Measurements from ENCODE around the gene GUCY2D. TPM values are rescaled to one million over a fixed set of nuclear protein-coding genes. Genes with fewer than 3 reads are reported as not detected.

GUCY2D gene
- total RNA-seq, 1 experiment from 2014 or later: 1.7 TPM

DNA sequence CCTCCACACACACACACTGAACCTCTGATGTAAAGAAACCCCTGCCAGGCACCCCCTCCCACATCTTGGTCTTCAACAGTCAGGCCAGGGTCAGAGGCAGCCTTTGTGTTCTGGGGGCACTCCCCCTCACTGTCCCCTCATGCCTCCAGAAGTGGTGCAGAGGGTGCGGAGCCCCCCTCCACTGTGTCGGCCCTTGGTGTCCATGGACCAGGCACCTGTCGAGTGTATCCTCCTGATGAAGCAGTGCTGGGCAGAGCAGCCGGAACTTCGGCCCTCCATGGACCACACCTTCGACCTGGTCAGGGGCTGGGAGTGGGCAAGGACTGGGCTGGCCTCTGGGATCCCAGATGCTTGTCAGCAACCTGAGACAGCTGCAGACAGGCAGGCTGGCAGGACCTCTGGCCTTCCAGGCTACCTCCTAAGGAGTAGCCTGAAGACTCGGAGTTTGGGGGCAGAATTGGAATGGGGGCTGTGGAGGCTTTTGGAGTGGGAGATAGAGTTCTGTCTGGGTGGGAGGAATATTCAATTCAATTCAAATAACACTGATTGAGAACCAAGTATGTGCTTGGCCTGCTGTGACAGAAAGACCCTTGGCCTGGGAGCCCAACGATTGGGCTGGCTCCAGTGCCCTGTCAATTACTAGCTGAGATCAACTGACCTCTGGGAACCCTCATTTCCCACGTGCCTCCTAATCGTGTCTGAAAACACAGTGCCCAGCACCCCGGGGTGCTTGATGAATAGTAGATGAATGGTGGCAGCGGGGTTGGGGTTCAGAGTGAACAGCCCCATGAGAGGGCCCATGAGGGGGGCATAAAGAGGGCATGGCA lies 11.5 kb downstream of the GUCY2D start:
- Histone ChIP-seq H3K4me1 (peaks cover 9% of the 10 kb centered on the region), H3K27me3 (replicated peaks; ENCODE audit: control insufficient read depth, insufficient read depth, low read length) (no peaks in the 10 kb centered on the region), H3K4me3 (ENCODE audit: low read depth, low read length) (no peak overlapping the region), H3K36me3 (ENCODE audit: control insufficient read depth, insufficient read depth, low read length) (no peaks in the 10 kb centered on the region), H3K9me3 (no peaks in the 10 kb centered on the region)
- CTCF ChIA-PET: no interaction called here
- DNase-seq: no peak
- H3K27ac Mint-ChIP-seq (ENCODE audit: unreplicated experiment): no peak overlapping the region
- no peaks in the 10 kb centered on the region for H3K36me3 Mint-ChIP-seq (ENCODE audit: insufficient read depth, unreplicated experiment)
- TF ChIP-seq, protein P1, sequence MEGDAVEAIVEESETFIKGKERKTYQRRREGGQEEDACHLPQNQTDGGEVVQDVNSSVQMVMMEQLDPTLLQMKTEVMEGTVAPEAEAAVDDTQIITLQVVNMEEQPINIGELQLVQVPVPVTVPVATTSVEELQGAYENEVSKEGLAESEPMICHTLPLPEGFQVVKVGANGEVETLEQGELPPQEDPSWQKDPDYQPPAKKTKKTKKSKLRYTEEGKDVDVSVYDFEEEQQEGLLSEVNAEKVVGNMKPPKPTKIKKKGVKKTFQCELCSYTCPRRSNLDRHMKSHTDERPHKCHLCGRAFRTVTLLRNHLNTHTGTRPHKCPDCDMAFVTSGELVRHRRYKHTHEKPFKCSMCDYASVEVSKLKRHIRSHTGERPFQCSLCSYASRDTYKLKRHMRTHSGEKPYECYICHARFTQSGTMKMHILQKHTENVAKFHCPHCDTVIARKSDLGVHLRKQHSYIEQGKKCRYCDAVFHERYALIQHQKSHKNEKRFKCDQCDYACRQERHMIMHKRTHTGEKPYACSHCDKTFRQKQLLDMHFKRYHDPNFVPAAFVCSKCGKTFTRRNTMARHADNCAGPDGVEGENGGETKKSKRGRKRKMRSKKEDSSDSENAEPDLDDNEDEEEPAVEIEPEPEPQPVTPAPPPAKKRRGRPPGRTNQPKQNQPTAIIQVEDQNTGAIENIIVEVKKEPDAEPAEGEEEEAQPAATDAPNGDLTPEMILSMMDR (IDR thresholded peaks at IDR 0.05; ENCODE audit: insufficient read depth in 1 of 2, low read depth in 1 of 2, low read length in 1 of 2, severe bottlenecking in 1 of 2, unreplicated experiment in 1 of 2): no peak
- intact Hi-C loops (cut with micrococcal nuclease; ENCODE audit: unreplicated experiment): no loop called here
- H3K4me3 Mint-ChIP-seq (ENCODE audit: unreplicated experiment): no peak overlapping the region
- H3K4me1 Mint-ChIP-seq (ENCODE audit: low read depth, unreplicated experiment): peaks cover 6% of the 10 kb centered on the region
- POLR2A ChIA-PET: no interaction called here
- H3K27me3 Mint-ChIP-seq (ENCODE audit: insufficient read depth, unreplicated experiment): no peaks in the 10 kb centered on the region
- no TSS peak for BruUV-seq (replicated peaks)
- H3K9me3 Mint-ChIP-seq (ENCODE audit: unreplicated experiment): no peaks in the 10 kb centered on the region

- H3K36me3 Mint-ChIP-seq (ENCODE audit: insufficient read depth, unreplicated experiment): no peaks in the 10 kb centered on the region
- intact Hi-C loops (cut with micrococcal nuclease; ENCODE audit: unreplicated experiment): no loop called here
- Histone ChIP-seq H3K4me3 (ENCODE audit: low read depth, low read length) (no peak overlapping the region), H3K36me3 (ENCODE audit: control insufficient read depth, insufficient read depth, low read length) (no peaks in the 10 kb centered on the region), H3K27me3 (replicated peaks; ENCODE audit: control insufficient read depth, insufficient read depth, low read length) (no peaks in the 10 kb centered on the region), H3K4me1 (peaks cover 9% of the 10 kb centered on the region), H3K9me3 (no peaks in the 10 kb centered on the region)
- no TSS peak for BruUV-seq (replicated peaks)
- no peaks in the 10 kb centered on the region for H3K27me3 Mint-ChIP-seq (ENCODE audit: insufficient read depth, unreplicated experiment)
- no peaks in the 10 kb centered on the region for H3K9me3 Mint-ChIP-seq (ENCODE audit: unreplicated experiment)
- CTCF ChIA-PET: no interaction called here
- TF ChIP-seq, protein P1 (IDR thresholded peaks at IDR 0.05; ENCODE audit: insufficient read depth in 1 of 2, low read depth in 1 of 2, low read length in 1 of 2, severe bottlenecking in 1 of 2, unreplicated experiment in 1 of 2): no peak
- POLR2A ChIA-PET: no interaction called here
- DNase-seq: no peak
- peaks cover 6% of the 10 kb centered on the region for H3K4me1 Mint-ChIP-seq (ENCODE audit: low read depth, unreplicated experiment)
- H3K27ac Mint-ChIP-seq (ENCODE audit: unreplicated experiment): no peak overlapping the region
- no peak overlapping the region for H3K4me3 Mint-ChIP-seq (ENCODE audit: unreplicated experiment)
Observed at GRCh38 chr17:8014558-8014850, 12.1 kb downstream of the GUCY2D start.

GRCh38 chr17:8015236-8015956 lies 13.0 kb downstream of the GUCY2D start:
- no TSS peak for BruUV-seq (replicated peaks)
- H3K27ac Mint-ChIP-seq (ENCODE audit: unreplicated experiment): no peak overlapping the region
- POLR2A ChIA-PET: interaction anchor here (1.1 kb wide), 1 partner anchor 41 kb away, joined by 3 read pairs; no protein-coding TSS in a partner anchor

More at GRCh38 chr17:8015236-8015956, 13.0 kb downstream of the GUCY2D start:
- Mint-ChIP-seq H3K4me3 (ENCODE audit: unreplicated experiment) (peak overlapping the region; percentile 74), H3K9me3 (ENCODE audit: unreplicated experiment) (no peaks in the 10 kb centered on the region), H3K4me1 (ENCODE audit: low read depth, unreplicated experiment) (peaks cover 6% of the 10 kb centered on the region), H3K36me3 (ENCODE audit: insufficient read depth, unreplicated experiment) (no peaks in the 10 kb centered on the region), H3K27me3 (ENCODE audit: insufficient read depth, unreplicated experiment) (no peaks in the 10 kb centered on the region)
- DNase-seq: no peak
- intact Hi-C loops (cut with micrococcal nuclease; ENCODE audit: unreplicated experiment): no loop called here
- CTCF ChIA-PET: interaction anchor here (2.9 to 3.2 kb wide), 2 partner anchors 26 to 42 kb away, joined by 24 to 25 read pairs; no protein-coding TSS in a partner anchor
- H3K9me3 ChIP-seq: no peaks in the 10 kb centered on the region
- peak overlapping the region; percentile 66 for H3K4me3 ChIP-seq (ENCODE audit: low read depth, low read length)
- no peaks in the 10 kb centered on the region for H3K36me3 ChIP-seq (ENCODE audit: control insufficient read depth, insufficient read depth, low read length)
- TF ChIP-seq, protein P1 (IDR thresholded peaks at IDR 0.05; ENCODE audit: insufficient read depth in 1 of 2, low read depth in 1 of 2, low read length in 1 of 2, severe bottlenecking in 1 of 2, unreplicated experiment in 1 of 2): no peak
- peaks cover 9% of the 10 kb centered on the region for H3K4me1 ChIP-seq
- no peaks in the 10 kb centered on the region for H3K27me3 ChIP-seq (replicated peaks; ENCODE audit: control insufficient read depth, insufficient read depth, low read length)

Data from Caco-2 (cell line).